WTC11 (cell line): ENCODE data around the gene FSD1. TPM values are rescaled to one million over a fixed set of nuclear protein-coding genes. Genes with fewer than 3 reads are reported as not detected.
"Not testable (repeated sequence)": the region's sequence is repeated elsewhere in the genome, so short reads cannot be mapped to it uniquely, and the experiment has no call there.

ENCODE experiments used
- ATAC-seq: fragments of 200-7000 bp; cut with Tn5 transposase; 2 replicates; pipeline ENCODE4 v1.10.0; 2021; ENCODE audit warnings: mild to moderate bottlenecking, moderate library complexity
- CTCF ChIA-PET: fragments of 300-600 bp; sonication (Branson Sonifier 250); formaldehyde crosslinking; loops from one replicate; lab custom pipeline; 2021; ENCODE audit warnings: antibody characterized with exemption; lab: Charles Lee
- POLR2A ChIA-PET: fragments of 350-600 bp; sonication (Branson Sonifier 250); formaldehyde crosslinking; loops from one replicate; lab custom pipeline; 2021; ENCODE audit warnings: antibody characterized with exemption; lab: Charles Lee
- DNase-seq: peaks from one replicate; pipeline ENCODE4 v3.0.0; 2021; ENCODE audit warnings: low spot score
- H3K27ac Mint-ChIP-seq: 2 replicates; pipeline ENCODE4 v1.8.0; 2021; ENCODE audit warnings: mixed read lengths
- H3K27me3 Mint-ChIP-seq: 2 replicates; pipeline ENCODE4 v1.8.0; 2021; ENCODE audit warnings: low read depth, mild to moderate bottlenecking, moderate library complexity, mixed read lengths
- H3K36me3 Mint-ChIP-seq: 2 replicates; pipeline ENCODE4 v1.8.0; 2021; ENCODE audit warnings: mixed read lengths
- H3K4me1 Mint-ChIP-seq: 2 replicates; pipeline ENCODE4 v1.8.0; 2022; ENCODE audit warnings: mixed read lengths
- H3K4me3 Mint-ChIP-seq: 2 replicates; pipeline ENCODE4 v1.8.0; 2021; ENCODE audit warnings: mild to moderate bottlenecking, moderate library complexity, mixed read lengths
- H3K9me3 Mint-ChIP-seq: 2 replicates; pipeline ENCODE4 v1.8.0; 2021; ENCODE audit warnings: mixed read lengths
- AFF4 ChIP-seq: sonication (generic); formaldehyde crosslinking; IDR thresholded peaks from 2 replicates; pipeline ENCODE4 v1.8.1; 2023; ENCODE audit warnings: mild to moderate bottlenecking, missing genetic modification reagents, borderline replicate concordance
- ATF1 ChIP-seq: sonication (generic); formaldehyde crosslinking; IDR thresholded peaks from 2 replicates; pipeline ENCODE4 v1.8.1; 2023; ENCODE audit warnings: mild to moderate bottlenecking, moderate library complexity, missing genetic modification reagents
- ATF6 ChIP-seq: sonication (generic); formaldehyde crosslinking; IDR thresholded peaks from 2 replicates; pipeline ENCODE4 v1.8.1; 2023; ENCODE audit warnings: mild to moderate bottlenecking, missing genetic modification reagents
- CREB1 ChIP-seq: sonication (generic); formaldehyde crosslinking; IDR thresholded peaks from 2 replicates; pipeline ENCODE4 v1.8.0; 2023; ENCODE audit warnings: mild to moderate bottlenecking, missing genetic modification reagents
- CTCF ChIP-seq: fragments of 200-600 bp; IDR thresholded peaks from 2 replicates; pipeline ENCODE4 v1.8.0; 2022; ENCODE audit warnings: antibody characterized with exemption
- E2F5 ChIP-seq: sonication (generic); formaldehyde crosslinking; IDR thresholded peaks from 2 replicates; pipeline ENCODE4 v1.8.1; 2022; ENCODE audit warnings: mild to moderate bottlenecking, moderate library complexity, missing genetic modification reagents
- FOXJ3 ChIP-seq: sonication (generic); formaldehyde crosslinking; IDR thresholded peaks from 2 replicates; pipeline ENCODE4 v1.9.0; 2021; ENCODE audit warnings: missing genetic modification reagents, mild to moderate bottlenecking, borderline replicate concordance
- FOXP4 ChIP-seq: sonication (generic); formaldehyde crosslinking; IDR thresholded peaks from 2 replicates; pipeline ENCODE4 v1.8.0; 2022; ENCODE audit warnings: mild to moderate bottlenecking, missing genetic modification reagents
- GABPB1 ChIP-seq: sonication (generic); formaldehyde crosslinking; IDR thresholded peaks from 2 replicates; pipeline ENCODE4 v1.8.1; 2023; ENCODE audit warnings: mild to moderate bottlenecking, missing genetic modification reagents
- JAZF1 ChIP-seq: fragments of 250-450 bp; sonication (Bioruptor Pico); IDR thresholded peaks from 2 replicates; pipeline ENCODE4 v1.9.0; 2021; ENCODE audit warnings: moderate library complexity, mild to moderate bottlenecking, inconsistent platforms
- KAT7 ChIP-seq: sonication (generic); formaldehyde crosslinking; IDR thresholded peaks from 2 replicates; pipeline ENCODE4 v1.8.1; 2023; ENCODE audit warnings: missing genetic modification reagents, mild to moderate bottlenecking, borderline replicate concordance
- MLX ChIP-seq: sonication (generic); formaldehyde crosslinking; IDR thresholded peaks from 2 replicates; pipeline ENCODE4 v1.8.1; 2023; ENCODE audit warnings: mild to moderate bottlenecking, missing genetic modification reagents, moderate library complexity
- NFYB ChIP-seq: sonication (generic); formaldehyde crosslinking; conservative IDR thresholded peaks from 2 replicates; pipeline ENCODE4 v1.8.0; 2022; ENCODE audit warnings: low read depth, missing genetic modification reagents
- NR3C1 ChIP-seq: sonication (generic); formaldehyde crosslinking; conservative IDR thresholded peaks from 2 replicates; pipeline ENCODE4 v1.8.1; 2023; ENCODE audit warnings: low read depth, mild to moderate bottlenecking, missing genetic modification reagents
- SMAD3 ChIP-seq: sonication (generic); formaldehyde crosslinking; IDR thresholded peaks from 2 replicates; pipeline ENCODE4 v1.8.0; 2022; ENCODE audit warnings: missing genetic modification reagents, mild to moderate bottlenecking, borderline replicate concordance
- TEAD1 ChIP-seq: sonication (generic); formaldehyde crosslinking; IDR thresholded peaks from 2 replicates; pipeline ENCODE4 v1.8.0; 2022; ENCODE audit warnings: mild to moderate bottlenecking, missing genetic modification reagents
- TEAD4 ChIP-seq: sonication (generic); formaldehyde crosslinking; IDR thresholded peaks from 2 replicates; pipeline ENCODE4 v1.8.0; 2022; ENCODE audit warnings: mild to moderate bottlenecking, missing genetic modification reagents
- TP53 ChIP-seq: sonication (generic); formaldehyde crosslinking; IDR thresholded peaks from 2 replicates; pipeline ENCODE4 v1.8.1; 2023; ENCODE audit warnings: mild to moderate bottlenecking, missing genetic modification reagents
- ZBTB21 ChIP-seq: sonication (generic); formaldehyde crosslinking; IDR thresholded peaks from 2 replicates; pipeline ENCODE4 v1.8.1; 2023; ENCODE audit warnings: mild to moderate bottlenecking, missing genetic modification reagents, borderline replicate concordance
- ZNF263 ChIP-seq: sonication (generic); formaldehyde crosslinking; IDR thresholded peaks from 2 replicates; pipeline ENCODE4 v1.8.1; 2022; ENCODE audit warnings: low read depth, mild to moderate bottlenecking, moderate library complexity, missing genetic modification reagents
- ZNF396 ChIP-seq: fragments of 250-450 bp; sonication (Bioruptor Pico); IDR thresholded peaks from 2 replicates; pipeline ENCODE4 v1.8.0; 2021; ENCODE audit warnings: mild to moderate bottlenecking, moderate library complexity, borderline replicate concordance
- ZNF423 ChIP-seq: fragments of 250-450 bp; sonication (Bioruptor Pico); IDR thresholded peaks from 2 replicates; pipeline ENCODE4 v2.1.2; 2022; ENCODE audit warnings: mild to moderate bottlenecking, moderate library complexity
- total RNA-seq: library from RNA; stranded (reverse); gene quantifications from 3 replicates; pipeline ENCODE4 v1.2.3, GENCODE V29; 2021

Gene FSD1
- total RNA-seq, 1 experiment from 2014 or later: 61.3 TPM

DNA sequence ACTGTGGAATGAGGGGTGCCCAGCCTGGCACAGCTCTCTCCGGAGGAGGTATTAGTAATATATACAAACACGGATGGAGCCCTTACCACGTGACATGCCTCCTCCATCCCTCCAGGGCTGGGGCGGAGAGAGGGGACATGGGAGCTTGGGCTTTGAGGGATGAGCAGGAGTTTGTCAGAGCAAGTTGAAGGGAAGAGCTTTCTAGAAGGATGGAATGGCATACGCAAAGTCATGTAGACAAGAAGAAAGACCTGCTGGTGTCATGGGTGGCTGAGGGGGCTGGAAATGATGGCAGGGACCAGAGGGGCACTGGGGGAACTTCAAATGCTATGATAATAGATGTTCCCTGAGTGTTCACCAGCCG, 41.6 kb downstream of the FSD1 start:
- ChIA-PET POLR2A (interaction anchor here (0.6 kb wide), 1 partner anchor 36 kb away, joined by 3 read pairs; no protein-coding TSS in a partner anchor), CTCF (interaction anchor here (5.7 kb wide), 1 partner anchor 79 kb away, joined by 111 read pairs; no protein-coding TSS in a partner anchor)
- DNase-seq (no peak), ATAC-seq (no peak)
- no peaks in the 10 kb centered on the region for H3K9me3 Mint-ChIP-seq
- H3K4me1 Mint-ChIP-seq: peaks cover 5% of the 10 kb centered on the region; the same call in 1 of the 2 replicates
- TF ChIP-seq E2F5 (CRISPR knock-in tag): no peak
- TF ChIP-seq KAT7 (CRISPR knock-in tag): no peak
- TF ChIP-seq ZBTB21: no peak
- no peak for TF ChIP-seq TEAD1 (CRISPR knock-in tag)
- no peak for TF ChIP-seq FOXJ3
- no peak for TF ChIP-seq ZNF396 (CRISPR knock-in tag)
- no peak for TF ChIP-seq CREB1 (CRISPR knock-in tag)
- TF ChIP-seq TP53 (CRISPR knock-in tag): no peak
- no peak overlapping the region for H3K4me3 Mint-ChIP-seq
- H3K27ac Mint-ChIP-seq: no peak overlapping the region
- peaks cover 23% of the 10 kb centered on the region for H3K36me3 Mint-ChIP-seq
- peaks cover 4% of the 10 kb centered on the region; the same call in 1 of the 2 replicates for H3K27me3 Mint-ChIP-seq

GRCh38 chr19:4347521-4347920, 43.1 kb downstream of the FSD1 start:
- H3K27me3 Mint-ChIP-seq: peaks cover 4% of the 10 kb centered on the region; the same call in 1 of the 2 replicates
- H3K36me3 Mint-ChIP-seq: peaks cover 23% of the 10 kb centered on the region
- TF ChIP-seq SMAD3 (CRISPR knock-in tag): no peak
- no peak for TF ChIP-seq TEAD4 (CRISPR knock-in tag)
- no peak for TF ChIP-seq NR3C1 (CRISPR knock-in tag)
- no peak for TF ChIP-seq ATF6 (CRISPR knock-in tag)
- TF ChIP-seq GABPB1: no peak
- TF ChIP-seq CTCF: no peak
- TF ChIP-seq ZNF263 (CRISPR knock-in tag): no peak
- TF ChIP-seq AFF4 (CRISPR knock-in tag): no peak
- TF ChIP-seq JAZF1 (CRISPR knock-in tag): no peak
- no peak for TF ChIP-seq NFYB
- TF ChIP-seq FOXP4 (CRISPR knock-in tag): no peak
- TF ChIP-seq ATF1: no peak
- TF ChIP-seq ZNF423 (CRISPR knock-in tag): no peak
- TF ChIP-seq MLX (CRISPR knock-in tag): no peak
- H3K27ac Mint-ChIP-seq: no peak overlapping the region
- ChIA-PET CTCF (interaction anchor here (0.6 to 5.7 kb wide), 3 partner anchors 53 to 81 kb away, joined by 4 to 111 read pairs (median 5); partner anchors contain the start of gene SH3GL1), POLR2A (no interaction called here)
- ATAC-seq: no peak
- H3K4me3 Mint-ChIP-seq: no peak overlapping the region
- peaks cover 2% of the 10 kb centered on the region; the same call in 1 of the 2 replicates for H3K4me1 Mint-ChIP-seq
- no peak for DNase-seq
- no peaks in the 10 kb centered on the region for H3K9me3 Mint-ChIP-seq

DNA sequence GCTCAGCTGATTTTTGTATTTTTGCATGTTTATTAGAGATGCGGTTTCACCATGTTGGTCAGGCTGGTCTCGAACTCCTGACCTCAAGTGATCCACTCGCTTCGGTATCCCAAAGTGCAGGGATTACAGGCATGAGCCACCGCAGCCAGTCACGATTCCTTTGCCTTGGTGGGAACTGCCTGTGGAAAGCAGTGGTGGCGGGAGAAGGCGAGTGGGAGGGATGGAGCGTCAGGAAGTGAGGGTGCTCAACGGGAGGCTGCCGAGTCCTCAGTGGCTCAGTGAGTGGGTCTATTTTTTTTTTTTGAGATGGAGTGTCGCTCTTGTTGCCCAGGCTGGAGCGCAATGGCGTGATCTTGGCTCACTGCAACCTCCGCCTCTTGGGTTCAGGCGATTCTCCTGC, 44.8 kb downstream of the FSD1 start:
- H3K4me3 Mint-ChIP-seq, H3K27ac Mint-ChIP-seq, DNase-seq, ATAC-seq, POLR2A ChIA-PET, H3K27me3 Mint-ChIP-seq, H3K9me3 Mint-ChIP-seq, H3K4me1 Mint-ChIP-seq: not testable (repeated sequence)
- CTCF ChIA-PET: interaction anchor here (0.8 kb wide), 1 partner anchor 102 kb away, joined by 3 read pairs; the partner anchor contains the start of gene YJU2
- peaks cover 23% of the 10 kb centered on the region for H3K36me3 Mint-ChIP-seq
